GM10248 (cell line): ENCODE measurements around the gene ZNHIT6.

Experiments
- CTCF ChIA-PET: fragments of 300-600 bp; sonication (Branson Sonifier 250); formaldehyde crosslinking; extraction: SDS; loops from one replicate; lab custom pipeline; 2021; ENCODE audit warnings: antibody characterized with exemption; lab: Yijun Ruan, JAX
- POLR2A ChIA-PET: fragments of 350-650 bp; sonication (Branson Sonifier 250); formaldehyde crosslinking; extraction: SDS; loops from one replicate; lab custom pipeline; 2020; ENCODE audit warnings: antibody characterized with exemption; lab: Yijun Ruan, JAX
- DNase-seq: peaks from one replicate; pipeline ENCODE4 v3.0.0; 2012; ENCODE audit errors: extremely low spot score
- CTCF ChIP-seq: IDR thresholded peaks from 2 replicates; pipeline ENCODE4 v1.5.1; 2012; ENCODE audit warnings: mild to moderate bottlenecking, low read depth; ENCODE audit errors: extremely low read depth, missing control alignments, control extremely low read depth

Gene ZNHIT6

GRCh38 chr1:85628791-85629531 is 79.3 kb downstream of the ZNHIT6 start:
- POLR2A ChIA-PET, result no interaction called here
- TF ChIP-seq CTCF, result no peak
- CTCF ChIA-PET, result interaction anchor here (1.1 to 2.1 kb wide), 3 partner anchors 19 to 46 kb away, joined by 3 to 5 read pairs (median 4); no protein-coding TSS in a partner anchor
- no peak for DNase-seq

- no peak for TF ChIP-seq CTCF
- CTCF ChIA-PET, result no interaction called here
- no peak for DNase-seq
- POLR2A ChIA-PET, result no interaction called here
Observed at GRCh38 chr1:85626818-85627217, 81.4 kb downstream of the ZNHIT6 start.

- TF ChIP-seq CTCF, result no peak
- ChIA-PET POLR2A (no interaction called here), CTCF (interaction anchor here (1.0 kb wide), 1 partner anchor 68 kb away, joined by 3 read pairs; no protein-coding TSS in a partner anchor)
- no peak for DNase-seq
Observed at GRCh38 chr1:85624361-85624760, 83.9 kb downstream of the ZNHIT6 start.

- no peak for DNase-seq
- TF ChIP-seq CTCF, result no peak
- ChIA-PET POLR2A (no interaction called here), CTCF (interaction anchor here (0.8 to 1.1 kb wide), 2 partner anchors 15 to 70 kb away, joined by 3 to 4 read pairs; no protein-coding TSS in a partner anchor)
Observed at GRCh38 chr1:85623061-85623471, 85.2 kb downstream of the ZNHIT6 start.

GRCh38 chr1:85621430-85621829 is 86.8 kb downstream of the ZNHIT6 start:
- ChIA-PET POLR2A (no interaction called here), CTCF (no interaction called here)
- no peak for TF ChIP-seq CTCF
- no peak for DNase-seq

- ChIA-PET POLR2A (no interaction called here), CTCF (interaction anchor here (1.4 kb wide), 1 partner anchor 10 kb away, joined by 4 read pairs; no protein-coding TSS in a partner anchor)
- TF ChIP-seq CTCF, result no peak
- DNase-seq, result peak; percentile 37
Observed at GRCh38 chr1:85617633-85618100, 90.6 kb downstream of the ZNHIT6 start.
